Astrocyte of the hippocampus (primary cell): ENCODE data around the gene RUNDC3A.
A peak's percentile ranks its signal among the peaks of the same experiment; 100 is the strongest.
"Not testable (repeated sequence)": the region's sequence is repeated elsewhere in the genome, so short reads cannot be mapped to it uniquely, and the experiment has no call there.

Experiments used
- DNase-seq: peaks from one replicate; pipeline ENCODE4 v3.0.0; 2011; ENCODE audit warnings: low read depth, low spot score

RUNDC3A gene

DNA sequence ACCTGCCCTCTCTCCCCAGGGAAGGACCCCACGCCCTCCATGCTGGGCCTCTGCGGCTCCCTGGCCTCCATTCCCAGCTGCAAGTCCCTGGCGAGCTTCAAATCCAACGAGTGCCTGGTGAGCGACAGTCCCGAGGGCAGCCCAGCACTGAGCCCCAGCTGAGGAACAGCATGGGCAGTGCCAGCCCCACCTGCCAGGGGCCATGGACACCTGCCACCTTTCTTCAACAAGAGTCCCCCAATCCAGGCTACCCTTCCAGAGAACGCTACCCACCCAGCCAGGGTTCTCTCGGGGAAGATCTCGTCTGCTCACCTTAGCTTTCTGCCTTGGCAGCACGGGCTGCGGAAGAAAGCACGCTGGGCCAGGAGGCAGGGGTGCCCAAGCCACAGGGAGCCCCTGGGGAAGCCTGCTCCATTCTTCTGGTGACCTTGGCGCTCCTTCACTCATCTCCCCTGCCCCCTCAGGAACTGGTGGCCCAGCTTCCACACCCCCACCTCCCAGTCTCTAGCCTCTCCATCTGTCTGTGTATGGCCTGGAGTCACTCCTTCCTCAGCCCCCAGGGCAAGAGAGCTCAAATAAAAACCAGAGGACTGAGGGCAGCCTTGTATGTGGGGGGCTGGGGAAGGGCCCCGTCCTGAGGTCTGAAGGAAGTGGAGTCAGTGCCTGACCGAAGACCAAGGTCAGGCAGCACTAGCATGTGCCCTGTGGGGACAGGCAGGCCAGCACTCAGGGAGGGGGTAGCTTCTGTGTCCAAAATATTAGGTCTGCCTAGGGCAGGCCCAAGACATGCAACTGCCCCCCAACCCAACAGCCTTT lies 9.9 kb downstream of the RUNDC3A start:
- DNase-seq, result no peak

DNA sequence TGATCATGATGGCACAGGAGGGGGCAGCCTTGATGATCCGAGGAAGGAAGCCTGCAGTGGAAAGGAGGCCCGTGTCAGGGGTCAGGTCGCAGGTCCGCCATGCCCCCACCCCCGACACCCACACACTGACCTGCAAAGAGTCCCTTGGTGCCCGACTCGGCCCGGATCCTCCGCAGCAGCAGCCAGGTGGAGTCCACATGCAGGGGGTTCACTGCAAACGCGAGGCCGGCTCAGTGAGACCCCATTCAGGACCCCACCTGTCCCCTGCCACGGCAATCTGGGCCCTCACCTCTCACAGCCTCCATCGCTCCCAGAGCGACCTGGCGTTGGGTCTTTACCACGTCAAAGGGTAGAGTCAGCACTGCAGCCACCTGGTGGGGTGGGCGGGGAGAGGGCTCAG lies 11.7 kb downstream of the RUNDC3A start:
- DNase-seq, result no peak

DNA sequence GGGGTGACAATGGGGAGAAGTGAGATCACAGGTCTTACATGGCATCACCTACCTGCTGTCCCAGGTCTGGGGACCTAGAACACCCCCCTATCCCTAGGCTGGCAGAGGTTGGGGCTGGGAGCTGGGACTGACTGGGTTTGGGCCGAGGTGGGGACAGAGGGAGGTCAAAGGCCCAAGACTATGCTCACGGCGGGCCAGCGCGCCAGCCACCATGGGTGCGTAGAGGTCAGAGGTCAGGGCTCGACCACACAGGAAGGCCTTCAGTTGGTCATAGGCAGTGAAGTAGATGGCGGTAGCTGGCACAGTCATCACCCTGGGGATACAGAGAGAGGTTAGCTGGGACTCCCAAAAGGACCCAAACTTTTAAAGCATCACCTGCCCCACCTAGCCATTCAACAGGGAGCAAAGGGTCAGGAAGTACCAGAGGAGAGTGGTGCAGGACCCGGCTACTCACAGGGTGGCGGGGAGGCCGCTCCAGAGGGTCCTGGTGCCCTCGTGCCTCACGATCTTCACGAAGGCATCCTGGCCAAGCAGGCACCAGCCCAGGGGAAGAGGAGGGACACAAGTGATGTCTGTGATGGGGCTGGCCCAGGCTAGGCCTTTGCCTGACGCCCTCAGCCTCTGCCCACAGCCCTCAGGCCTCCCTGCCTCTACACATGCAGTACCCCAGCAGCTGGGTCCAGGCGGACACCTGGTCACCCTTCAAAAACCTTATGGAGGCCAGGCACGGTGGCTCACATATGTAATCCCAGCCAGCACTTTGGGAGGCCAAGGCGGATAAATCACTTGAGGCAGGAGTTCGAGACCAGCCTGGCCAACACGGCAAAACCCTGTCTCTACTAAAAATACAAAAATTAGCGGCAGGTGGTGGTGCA lies 13.1 kb downstream of the RUNDC3A start:
- DNase-seq, result no peak

DNA sequence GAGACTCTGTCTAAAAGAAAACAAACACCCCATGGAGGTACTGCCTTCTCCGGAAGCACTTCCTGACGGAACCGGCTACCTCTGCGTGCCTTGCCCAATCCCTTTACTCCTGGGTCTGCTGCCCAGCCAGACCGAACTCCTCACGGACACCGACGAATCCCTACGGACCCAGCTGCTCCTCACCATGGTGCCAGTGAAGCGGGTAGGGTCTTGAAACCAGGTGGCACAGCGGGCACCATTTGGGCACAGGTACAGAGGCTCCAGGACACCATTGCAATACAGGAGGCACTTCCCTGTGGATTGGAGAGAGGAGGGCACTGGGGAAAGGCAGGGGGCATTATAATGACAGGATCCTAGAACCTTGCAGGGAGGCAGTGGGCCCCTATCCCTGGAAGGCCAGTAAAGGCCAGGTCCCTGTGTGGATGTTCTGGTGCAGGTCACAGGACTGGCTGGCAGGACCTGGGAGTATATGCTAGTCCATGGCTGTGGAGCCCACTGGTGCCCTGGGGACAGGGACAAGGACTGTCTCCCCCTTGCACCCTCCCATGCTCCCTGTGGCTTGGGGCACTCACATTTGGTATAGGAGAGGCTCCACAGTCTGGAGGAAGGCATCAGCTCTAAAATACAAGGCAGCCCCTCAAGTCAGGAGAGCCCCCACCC lies 14.0 kb downstream of the RUNDC3A start:
- DNase-seq, result no peak

DNA sequence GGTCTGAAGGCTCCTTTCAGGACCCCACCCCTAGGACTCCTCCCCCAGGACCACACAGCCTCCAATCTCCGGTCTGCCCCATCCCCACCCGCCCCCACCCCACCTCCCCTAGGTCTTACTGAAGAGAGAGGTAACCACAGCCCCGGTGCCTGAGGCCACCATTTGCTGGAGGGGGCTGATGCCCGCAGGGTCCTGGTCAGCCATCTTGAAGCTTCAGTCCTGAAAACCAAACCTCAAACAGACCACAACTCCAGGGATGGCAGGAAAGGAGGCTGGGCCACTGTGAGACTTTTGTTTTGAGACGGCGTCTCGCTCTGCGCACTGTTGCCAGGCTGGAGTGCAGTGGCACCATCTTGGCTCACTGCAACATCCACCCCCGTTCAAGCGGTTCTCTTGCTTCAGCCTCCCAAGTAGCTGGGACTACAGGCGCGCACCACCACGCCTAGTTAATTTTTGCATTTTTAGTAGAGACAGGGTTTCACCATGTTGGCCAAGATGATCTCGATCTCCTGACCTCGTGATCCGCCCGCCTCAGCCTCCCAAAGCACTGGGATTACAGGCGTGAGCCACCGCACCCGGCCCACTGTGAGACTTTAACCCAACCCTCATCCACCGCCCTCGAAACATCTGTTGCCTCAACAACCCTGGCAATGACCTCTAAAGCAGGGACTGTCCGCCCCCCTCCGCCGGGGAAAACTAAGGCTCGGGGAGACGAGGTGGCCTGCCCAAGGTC lies 15.1 kb downstream of the RUNDC3A start:
- no peak for DNase-seq

DNA sequence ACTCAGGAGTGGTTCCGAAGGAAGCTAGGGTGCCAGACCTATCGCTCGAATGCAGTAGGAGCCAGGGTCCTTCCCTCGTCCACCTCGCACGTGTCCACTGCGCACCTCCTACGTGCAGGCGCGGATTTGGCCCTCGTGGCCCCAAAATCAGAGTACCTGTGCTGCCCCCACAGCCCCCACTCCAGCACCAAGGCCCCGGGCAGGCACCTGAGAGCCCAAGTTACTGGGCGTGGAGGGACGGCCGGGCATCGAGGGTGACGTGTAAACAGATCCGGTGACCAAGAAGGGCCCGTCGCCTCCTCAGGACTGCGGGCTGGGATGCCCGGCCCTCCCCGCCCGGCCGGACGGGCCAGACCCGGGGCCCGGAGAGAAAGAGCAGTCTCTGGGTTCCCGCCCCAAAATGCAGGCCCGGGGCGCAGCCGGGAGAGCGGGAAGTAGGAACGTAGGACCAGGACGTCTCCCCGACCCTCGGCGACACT lies 15.7 kb downstream of the RUNDC3A start:
- DNase-seq, result no peak

DNA sequence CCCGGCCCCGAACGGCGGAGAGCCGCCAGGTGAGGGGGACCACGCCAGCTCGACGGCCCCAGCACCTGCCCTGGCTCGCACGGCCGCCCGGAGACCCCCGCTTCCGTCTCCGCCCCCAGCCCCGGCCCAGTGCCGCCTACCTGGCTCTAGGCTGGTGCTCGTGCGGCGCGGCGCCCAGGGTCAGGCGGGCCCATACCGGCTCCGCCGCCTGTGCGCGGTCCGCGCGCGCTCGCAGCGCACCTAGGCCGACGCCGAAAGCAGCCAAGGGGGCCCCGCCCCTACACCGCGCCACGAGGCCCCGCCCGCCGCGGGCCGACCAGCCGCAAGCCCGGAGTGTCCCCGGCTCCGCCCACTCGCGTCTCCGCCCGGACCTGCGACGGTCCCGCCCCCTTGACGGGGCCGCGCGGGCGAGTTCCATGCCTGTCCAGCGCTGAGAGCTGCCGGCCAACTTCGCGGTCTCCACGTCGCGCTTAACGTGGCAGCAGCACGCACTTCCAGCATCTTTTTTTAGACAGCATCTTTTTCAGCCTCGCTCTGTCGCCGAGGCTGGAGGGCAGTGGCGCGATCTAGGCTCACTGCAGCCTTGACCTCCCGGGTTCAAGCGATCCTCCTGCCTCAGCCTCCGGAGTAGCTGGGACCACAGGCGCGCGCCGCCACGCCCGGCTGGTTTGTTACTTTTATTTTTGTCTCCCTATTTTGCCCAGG lies 16.3 kb downstream of the RUNDC3A start, which contains the start of gene SLC25A39:
Gene SLC25A39 (minus strand): TSS at position 253 of the 705 bp plus-strand sequence. CDS start 1,261 bp downstream, outside the sequence.
- peak; percentile 98 for DNase-seq

DNA sequence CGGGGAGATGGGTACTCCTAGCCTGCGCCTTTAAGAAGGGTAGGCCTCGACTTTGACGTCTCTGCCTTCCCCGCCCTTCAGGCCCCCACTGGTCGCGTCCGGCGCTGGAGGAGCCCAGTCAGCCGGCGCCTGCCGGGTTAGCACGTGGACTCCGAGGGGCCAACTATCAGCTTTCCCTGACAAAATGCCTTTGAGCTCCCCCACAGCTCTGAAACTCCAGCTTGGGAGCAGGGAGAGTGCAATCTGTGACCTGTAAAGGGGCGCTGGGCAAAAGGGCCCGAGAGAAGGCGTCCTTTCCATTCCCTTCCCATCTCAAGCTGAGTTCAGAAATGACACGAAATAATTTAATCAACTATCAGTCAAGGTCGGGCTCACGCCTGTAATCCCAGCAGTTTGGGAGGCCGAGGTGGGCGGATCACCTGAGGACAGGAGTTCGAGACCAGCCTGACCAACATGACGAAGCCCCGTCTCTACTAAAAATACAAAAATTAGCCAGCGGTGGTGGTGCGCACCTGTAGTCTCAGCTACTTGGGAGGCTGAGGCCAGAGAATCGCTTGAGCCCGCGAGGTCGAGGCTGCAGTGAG lies 18.6 kb downstream of the RUNDC3A start:
- DNase-seq, result peak; percentile 98

DNA sequence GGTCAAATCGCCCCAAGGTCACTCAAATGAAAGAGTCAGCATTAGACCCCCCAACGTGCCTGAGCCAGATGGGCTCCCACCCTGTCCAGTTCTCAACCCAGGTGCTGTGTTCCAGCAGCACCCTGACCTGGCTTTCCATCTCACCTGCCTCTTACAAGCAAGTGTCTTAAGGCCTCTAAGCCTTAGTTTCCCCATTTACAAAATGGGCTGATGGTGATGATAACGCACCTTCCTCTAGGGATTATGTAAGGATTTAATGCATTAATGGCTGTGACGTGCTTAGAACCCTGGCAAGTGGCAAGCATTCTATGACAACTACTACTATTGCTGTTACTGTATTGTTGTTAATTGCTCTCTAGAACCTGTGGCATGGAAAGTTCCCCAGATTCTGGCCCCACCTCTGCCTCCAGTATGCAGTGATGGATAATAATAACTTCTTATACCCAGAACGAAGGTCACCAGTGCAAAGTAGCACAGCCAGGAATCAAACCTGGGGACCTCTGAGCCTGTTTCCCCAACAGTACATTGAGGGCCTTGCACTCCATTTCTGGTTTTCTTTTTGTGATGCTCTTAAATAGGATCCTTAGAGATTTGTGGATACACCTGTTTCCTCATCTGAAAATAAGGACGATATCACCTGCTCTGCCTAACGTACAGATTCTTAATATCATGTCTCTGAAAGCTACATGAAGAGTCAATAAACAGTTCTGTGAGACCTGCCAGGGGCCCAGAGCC lies 19.5 kb downstream of the RUNDC3A start:
- DNase-seq, result no peak

DNA sequence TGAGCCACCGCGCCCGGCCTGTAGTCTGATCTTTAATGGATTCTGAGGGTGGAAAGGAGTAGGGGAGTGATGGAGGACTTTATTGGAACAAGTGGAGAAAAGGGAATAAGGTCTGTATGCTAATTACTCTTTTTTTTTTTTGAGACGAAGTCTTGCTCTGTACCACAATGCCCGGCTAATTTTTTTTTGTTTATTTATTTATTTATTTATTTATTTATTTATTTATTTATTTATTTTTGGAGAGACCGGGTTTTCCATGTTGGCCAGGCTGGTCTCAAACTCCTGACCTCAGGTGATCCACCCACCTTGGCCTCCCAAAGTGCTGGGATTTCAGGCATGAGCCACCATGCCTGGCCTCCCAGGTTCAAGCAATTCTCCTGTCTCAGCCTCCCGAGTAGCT lies 21.1 kb downstream of the RUNDC3A start:
- not testable (repeated sequence) for DNase-seq

DNA sequence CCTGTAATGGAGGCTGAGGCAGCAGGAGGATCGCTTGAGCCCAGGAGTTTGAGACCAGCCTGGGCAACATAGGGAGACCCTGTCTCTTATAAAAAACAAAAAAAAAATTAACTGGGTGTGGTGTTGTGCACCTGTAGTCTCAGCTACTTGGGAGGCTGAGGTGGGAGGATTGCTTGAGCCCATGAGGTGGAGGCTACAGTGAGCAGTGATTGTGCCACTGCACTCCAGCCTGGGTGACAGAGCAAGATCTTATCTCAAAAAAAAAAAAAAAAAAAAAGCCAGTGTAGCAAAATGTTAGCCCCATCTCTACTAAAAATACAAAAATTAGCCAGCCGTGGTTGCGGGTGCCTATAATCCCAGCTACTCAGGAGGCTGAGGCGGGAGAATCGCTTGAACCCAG lies 21.9 kb downstream of the RUNDC3A start:
- not testable (repeated sequence) for DNase-seq

DNA sequence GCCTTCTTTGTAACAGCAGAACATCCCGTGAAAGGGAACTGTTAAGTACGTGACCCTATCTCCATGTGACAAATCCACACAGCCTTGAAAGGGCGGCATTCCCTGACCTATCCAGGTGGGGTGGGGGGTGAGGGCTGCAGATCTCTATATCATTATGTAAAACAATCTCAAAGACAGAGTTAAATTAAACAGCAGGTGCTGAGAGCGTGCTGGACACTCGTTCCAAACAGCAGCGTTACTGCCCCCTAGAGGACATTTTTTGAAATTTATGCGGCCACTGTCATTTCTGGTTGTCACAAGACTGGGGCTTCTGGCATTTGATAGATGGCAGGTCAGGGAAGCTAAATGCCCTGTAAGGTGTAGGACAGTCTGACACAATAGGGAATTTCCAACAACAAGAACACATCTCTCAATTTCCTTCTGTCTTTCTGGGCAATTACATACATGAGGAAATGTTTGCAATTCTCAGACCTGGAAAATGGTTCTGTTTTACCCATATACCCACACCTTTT lies 22.9 kb downstream of the RUNDC3A start:
- peak; percentile 81 for DNase-seq

DNA sequence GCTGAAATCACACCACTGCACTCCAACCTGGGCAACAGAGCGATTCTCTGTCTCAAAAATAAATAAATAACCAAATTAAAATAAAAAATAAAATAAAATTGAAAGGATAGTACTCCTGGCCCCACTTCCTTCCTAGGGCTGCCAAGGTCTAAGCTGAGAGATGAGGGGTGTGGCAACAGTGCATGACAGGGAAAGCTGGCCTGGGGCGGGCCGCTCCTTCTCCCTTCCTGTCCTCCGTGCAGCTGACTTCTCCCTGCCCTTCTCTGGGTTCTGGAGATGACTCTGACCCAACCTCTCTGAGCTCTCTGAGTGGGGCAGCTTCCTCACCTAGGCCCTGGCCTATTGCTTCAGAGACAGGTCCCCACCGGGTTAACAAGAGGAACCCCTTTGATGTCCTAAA lies 25.0 kb downstream of the RUNDC3A start:
- no peak for DNase-seq

DNA sequence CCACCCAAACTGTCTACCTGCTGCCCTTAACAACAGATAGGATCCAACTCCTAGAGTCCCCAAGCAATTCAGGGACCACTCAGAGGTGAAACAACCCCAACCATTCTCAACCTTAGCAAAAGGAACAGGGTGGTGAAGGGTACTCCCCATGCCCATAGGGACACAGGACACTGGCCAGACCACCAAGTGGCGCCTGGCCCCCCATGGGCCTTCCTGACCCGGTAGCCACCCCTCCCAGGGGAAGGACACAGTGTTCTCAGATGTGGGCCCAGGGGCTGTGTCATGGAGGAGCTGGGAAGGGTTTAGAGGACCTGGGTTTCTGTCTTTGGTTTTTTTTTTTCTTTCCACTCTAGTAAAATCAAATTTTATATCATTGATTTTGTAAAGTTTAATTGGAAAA lies 25.9 kb downstream of the RUNDC3A start:
- no peak for DNase-seq

DNA sequence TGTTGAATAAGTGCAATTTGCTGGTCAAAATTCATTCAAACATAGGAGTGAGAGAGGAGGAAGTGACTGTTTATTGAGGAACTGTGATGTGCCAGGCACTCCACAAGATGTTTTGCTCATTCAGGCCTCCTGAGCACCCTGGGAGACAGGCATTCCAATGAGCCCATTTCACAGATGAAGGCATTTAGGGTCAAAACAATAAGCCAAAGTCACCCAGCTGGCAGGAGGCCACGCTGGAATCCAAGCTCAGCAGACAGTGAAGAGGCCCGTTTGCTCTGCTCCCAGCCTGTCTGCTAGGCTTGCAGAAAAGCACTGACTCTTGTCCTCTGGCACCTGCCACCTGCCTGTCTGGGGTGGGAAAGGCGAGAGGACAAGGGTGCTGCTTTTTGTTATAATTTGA lies 26.3 kb downstream of the RUNDC3A start:
- no peak for DNase-seq

DNA sequence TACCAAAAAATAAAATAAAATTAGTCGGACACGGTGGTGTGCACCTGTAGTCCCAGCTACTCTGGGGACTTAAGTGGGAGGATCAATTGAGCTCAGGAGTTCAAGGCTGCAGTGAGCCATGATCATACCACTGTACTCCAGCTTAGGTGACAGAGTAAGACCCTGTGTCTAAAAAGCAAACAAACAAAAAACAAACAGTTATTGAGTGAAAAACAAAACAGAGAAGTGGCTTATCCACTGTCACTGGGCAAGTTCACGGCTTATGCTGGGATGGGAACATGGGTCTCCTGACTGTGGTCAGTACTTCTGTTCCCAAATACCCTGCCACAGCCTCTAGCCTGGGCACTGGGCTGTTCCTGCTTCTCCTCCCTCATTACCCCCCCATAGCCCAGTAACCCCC lies 27.2 kb downstream of the RUNDC3A start:
- no peak for DNase-seq

DNA sequence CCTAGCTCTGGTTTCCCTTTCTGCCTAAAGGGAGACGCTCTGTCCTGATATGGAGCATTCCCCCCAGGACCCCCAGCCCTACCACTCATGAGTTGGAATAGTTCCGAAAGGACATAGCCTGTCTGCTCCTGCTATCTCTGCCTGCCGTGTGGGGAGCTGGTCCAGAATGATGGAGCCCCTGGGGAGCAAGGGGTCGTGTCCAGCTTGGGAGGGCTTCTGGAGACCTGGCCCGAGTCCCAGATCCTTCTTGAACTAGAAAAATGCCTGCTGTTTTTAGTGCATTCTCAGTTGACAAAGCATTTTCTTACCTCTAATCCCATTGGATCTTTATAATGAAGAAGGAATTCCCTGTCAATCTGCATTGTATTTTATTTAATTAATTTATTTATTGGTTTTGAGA lies 27.6 kb downstream of the RUNDC3A start:
- no peak for DNase-seq

DNA sequence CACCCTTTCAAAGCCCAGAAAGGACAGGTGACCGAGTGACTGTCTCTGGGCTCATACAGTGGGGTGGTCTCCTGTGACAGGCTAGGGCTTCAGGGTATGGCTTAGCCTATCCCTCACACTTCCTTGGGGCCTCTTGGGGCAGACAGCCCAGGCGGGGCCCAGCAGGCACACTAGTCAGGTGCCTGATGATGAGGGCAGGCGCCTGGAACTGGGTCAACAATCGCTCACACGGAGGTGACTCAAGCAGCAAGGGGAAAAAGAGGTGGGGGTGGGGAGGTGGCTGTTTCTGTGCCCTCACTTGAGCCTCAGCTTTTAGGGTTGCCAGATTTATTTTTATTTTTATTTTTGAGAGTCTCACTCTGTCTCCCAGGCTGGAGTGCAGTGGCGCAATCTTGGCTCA lies 30.3 kb downstream of the RUNDC3A start:
- DNase-seq, result no peak

DNA sequence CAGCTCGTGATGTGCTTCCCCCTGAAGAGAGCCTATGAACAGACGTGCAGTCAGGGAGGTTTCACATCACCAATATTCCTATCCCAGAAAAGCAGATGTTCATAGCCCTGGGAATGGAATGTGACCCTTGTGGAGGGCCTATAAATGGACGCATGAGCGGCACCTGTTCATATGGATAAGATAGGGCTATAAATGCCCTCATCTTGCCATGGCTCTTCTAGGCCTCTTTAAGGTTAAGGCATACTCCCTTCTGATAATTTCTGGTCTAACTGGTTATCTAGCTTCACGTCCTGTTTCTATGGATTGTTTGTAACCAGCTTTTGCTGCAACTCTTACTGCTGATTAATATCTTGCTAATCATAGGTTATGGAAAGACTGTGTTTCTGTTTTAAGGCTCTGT lies 32.2 kb downstream of the RUNDC3A start:
- DNase-seq, result not testable (repeated sequence)
